Occipital lobe (tissue), 2 donors: ENCODE data around the gene DCAF11. TPM values are rescaled to one million over a fixed set of nuclear protein-coding genes. Genes with fewer than 3 reads are reported as not detected.
"Not testable (repeated sequence)": the region's sequence is repeated elsewhere in the genome, so short reads cannot be mapped to it uniquely, and the experiment has no call there.

Source experiments
- DNase-seq: peaks from one replicate; lab custom pipeline; 2025; lab: John Stamatoyannopoulos, UW
- total RNA-seq: library from RNA; depleted of rRNA; stranded (reverse); fragments of >200 nt; gene quantifications from one replicate; pipeline ENCODE4 v1.2.3, GENCODE V29; 2014

Gene DCAF11
- total RNA-seq, 1 donor from 2014 or later = 60.0 TPM

- DNase-seq = no peak
Observed at GRCh38 chr14:24095271-24096068, 19.1 kb upstream of the DCAF11 start.

GRCh38 chr14:24096545-24097181, 17.9 kb upstream of the DCAF11 start:
- DNase-seq = no peak

- DNase-seq = no peak
Observed at GRCh38 chr14:24098229-24098926, 16.2 kb upstream of the DCAF11 start.

- DNase-seq = no peak
Observed at GRCh38 chr14:24098927-24099813, 15.4 kb upstream of the DCAF11 start.

GRCh38 chr14:24100197-24100981, 14.2 kb upstream of the DCAF11 start:
- DNase-seq = no peak

GRCh38 chr14:24100982-24101494, 13.5 kb upstream of the DCAF11 start:
- no peak for DNase-seq

GRCh38 chr14:24102357-24103048, 12.1 kb upstream of the DCAF11 start:
- no peak for DNase-seq

- DNase-seq = no peak
Observed at GRCh38 chr14:24103451-24103850, 11.1 kb upstream of the DCAF11 start.

- DNase-seq = not testable (repeated sequence)
Observed at GRCh38 chr14:24105609-24106239, 8.9 kb upstream of the DCAF11 start.

- no peak for DNase-seq
Observed at GRCh38 chr14:24106672-24107271, 7.8 kb upstream of the DCAF11 start.

GRCh38 chr14:24108336-24108874, 6.2 kb upstream of the DCAF11 start:
- DNase-seq = no peak

GRCh38 chr14:24110060-24110459, 4.5 kb upstream of the DCAF11 start:
- no peak for DNase-seq

GRCh38 chr14:24110523-24110922, 4.1 kb upstream of the DCAF11 start:
- DNase-seq = no peak

GRCh38 chr14:24113379-24113800, 1.2 kb upstream of the DCAF11 start:
- no peak for DNase-seq

GRCh38 chr14:24113801-24114531, 611 bp upstream of the DCAF11 start:
- DNase-seq = peak; percentile 85

GRCh38 chr14:24115422-24116127, 998 bp downstream of the DCAF11 start:
- no peak for DNase-seq
